ENCODE data around the gene FGL2. TPM values are rescaled to one million over a fixed set of nuclear protein-coding genes. Genes with fewer than 3 reads are reported as not detected.

Gene FGL2
- total RNA-seq, 2 experiments from 2014 or later = 0.06 to 0.72 TPM

DNA sequence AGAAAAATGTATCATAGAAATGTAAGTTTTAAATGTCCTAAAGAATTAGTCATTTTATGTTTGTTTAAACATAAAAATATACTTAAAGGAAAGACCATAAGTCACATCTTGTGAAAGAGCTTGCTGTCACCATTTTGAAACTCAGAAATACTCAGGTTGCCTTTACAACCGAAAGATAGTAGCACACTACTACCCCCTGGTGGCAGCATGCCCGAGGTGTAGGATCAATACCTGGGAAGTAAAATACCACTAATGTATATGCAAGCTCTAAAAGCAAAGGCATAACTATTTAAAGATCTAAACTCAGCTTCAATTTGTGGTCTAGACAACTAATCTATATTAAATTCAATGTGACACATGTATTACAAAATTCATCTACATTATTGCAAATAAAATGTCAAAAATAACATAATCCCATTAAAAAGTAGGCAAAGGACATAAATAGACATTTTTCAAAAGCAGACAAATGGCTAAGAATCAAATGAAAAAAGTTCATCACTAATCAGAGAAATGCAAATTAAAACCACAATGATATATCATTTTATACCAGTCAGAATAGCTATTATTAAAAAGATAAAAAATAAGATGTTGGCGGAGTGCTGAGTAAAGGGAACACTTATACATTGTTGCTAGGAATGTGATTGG is 47.7 kb upstream of the FGL2 start:
- ChIA-PET POLR2A (interaction anchor here (0.9 to 1.1 kb wide), 4 partner anchors 9 to 119 kb away, joined by 3 read pairs; no protein-coding TSS in a partner anchor), CTCF (ENCODE audit: unreplicated experiment) (interaction anchor here (0.6 to 1.4 kb wide), 3 partner anchors 11 to 121 kb away, joined by 3 to 5 read pairs (median 4); no protein-coding TSS in a partner anchor)
- peak; percentile 81 for DNase-seq (ENCODE audit: low spot score)
- Histone ChIP-seq H3K36me3 (ENCODE audit: insufficient read depth, low read length) (no peaks in the 10 kb centered on the region), H4K20me1 (ENCODE audit: insufficient read depth, low read length) (no peaks in the 10 kb centered on the region), H3K79me2 (ENCODE audit: insufficient read depth, low read depth, low read length) (no peaks in the 10 kb centered on the region), H3K9me3 (ENCODE audit: low read length) (no peaks in the 10 kb centered on the region), H3K4me2 (ENCODE audit: low read length) (no peak overlapping the region), H3K4me3 (ENCODE audit: low read depth, low read length, poor library complexity, severe bottlenecking) (no peak overlapping the region), H3K4me1 (ENCODE audit: insufficient read depth, low read length, poor library complexity, severe bottlenecking) (no peaks in the 10 kb centered on the region), H3K27ac (ENCODE audit: low read depth, low read length, poor library complexity, severe bottlenecking) (no peak overlapping the region), H2AFZ (ENCODE audit: low read length) (no peak overlapping the region), H3K9me2 (ENCODE audit: insufficient read depth, low read length) (no peaks in the 10 kb centered on the region)
- intact Hi-C loops (cut with micrococcal nuclease; ENCODE audit: unreplicated experiment) = loop anchor here (2.0 to 5.0 kb wide), 3 partner anchors 50 to 123 kb away; partner anchors contain the start of gene FGL2
- BruUV-seq (replicated peaks) = no TSS peak
- TF ChIP-seq, protein P1, sequence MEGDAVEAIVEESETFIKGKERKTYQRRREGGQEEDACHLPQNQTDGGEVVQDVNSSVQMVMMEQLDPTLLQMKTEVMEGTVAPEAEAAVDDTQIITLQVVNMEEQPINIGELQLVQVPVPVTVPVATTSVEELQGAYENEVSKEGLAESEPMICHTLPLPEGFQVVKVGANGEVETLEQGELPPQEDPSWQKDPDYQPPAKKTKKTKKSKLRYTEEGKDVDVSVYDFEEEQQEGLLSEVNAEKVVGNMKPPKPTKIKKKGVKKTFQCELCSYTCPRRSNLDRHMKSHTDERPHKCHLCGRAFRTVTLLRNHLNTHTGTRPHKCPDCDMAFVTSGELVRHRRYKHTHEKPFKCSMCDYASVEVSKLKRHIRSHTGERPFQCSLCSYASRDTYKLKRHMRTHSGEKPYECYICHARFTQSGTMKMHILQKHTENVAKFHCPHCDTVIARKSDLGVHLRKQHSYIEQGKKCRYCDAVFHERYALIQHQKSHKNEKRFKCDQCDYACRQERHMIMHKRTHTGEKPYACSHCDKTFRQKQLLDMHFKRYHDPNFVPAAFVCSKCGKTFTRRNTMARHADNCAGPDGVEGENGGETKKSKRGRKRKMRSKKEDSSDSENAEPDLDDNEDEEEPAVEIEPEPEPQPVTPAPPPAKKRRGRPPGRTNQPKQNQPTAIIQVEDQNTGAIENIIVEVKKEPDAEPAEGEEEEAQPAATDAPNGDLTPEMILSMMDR (conservative IDR thresholded peaks at IDR 0.05; ENCODE audit: low read length) = peak; percentile 94
- no peak for TF ChIP-seq EZH2phosphoT487 (IDR thresholded peaks at IDR 0.05; ENCODE audit: borderline replicate concordance, low read depth, low read length)

DNA sequence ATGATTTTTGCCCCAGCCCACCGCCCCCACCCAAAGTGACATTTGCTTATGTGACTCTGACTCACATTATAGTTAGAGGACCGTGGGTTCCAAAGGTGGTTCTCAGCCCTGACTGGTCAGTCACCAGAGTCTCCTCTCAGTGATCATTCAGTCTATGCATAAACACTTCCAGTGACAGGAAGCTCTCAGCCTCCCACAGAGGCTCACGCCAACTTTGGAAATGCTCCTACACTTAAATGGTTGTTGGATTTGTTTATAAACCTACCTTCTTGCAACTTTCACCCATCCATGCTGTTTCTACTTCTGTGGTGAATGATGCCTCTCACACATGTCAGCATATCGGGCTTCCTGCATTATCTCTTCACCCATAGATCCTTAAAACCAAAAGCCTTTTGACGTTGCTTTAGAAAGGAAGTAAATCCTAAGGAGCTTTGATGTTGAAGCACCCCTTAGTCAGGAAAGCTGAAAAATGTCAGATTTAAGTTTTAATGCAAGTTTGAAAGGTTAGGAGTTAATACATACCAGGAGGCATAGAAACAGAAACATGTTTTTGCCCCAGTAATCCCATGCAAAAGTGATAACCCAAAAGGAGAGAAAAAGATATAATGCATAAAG is 46.5 kb upstream of the FGL2 start:
- no peaks in the 10 kb centered on the region for H3K79me2 ChIP-seq (ENCODE audit: insufficient read depth, low read depth, low read length)
- no peak overlapping the region for H3K4me3 ChIP-seq (ENCODE audit: low read depth, low read length, poor library complexity, severe bottlenecking)
- no peak overlapping the region for H3K4me2 ChIP-seq (ENCODE audit: low read length)
- no peaks in the 10 kb centered on the region for H3K4me1 ChIP-seq (ENCODE audit: insufficient read depth, low read length, poor library complexity, severe bottlenecking)
- no TSS peak for BruUV-seq (replicated peaks)
- H3K9me2 ChIP-seq (ENCODE audit: insufficient read depth, low read length) = no peaks in the 10 kb centered on the region
- DNase-seq (ENCODE audit: low spot score) = no peak
- TF ChIP-seq, protein P1 (conservative IDR thresholded peaks at IDR 0.05; ENCODE audit: low read length) = no peak
- no peak for TF ChIP-seq EZH2phosphoT487 (IDR thresholded peaks at IDR 0.05; ENCODE audit: borderline replicate concordance, low read depth, low read length)
- H3K27ac ChIP-seq (ENCODE audit: low read depth, low read length, poor library complexity, severe bottlenecking) = no peak overlapping the region
- H3K9me3 ChIP-seq (ENCODE audit: low read length) = no peaks in the 10 kb centered on the region
- no peak overlapping the region for H2AFZ ChIP-seq (ENCODE audit: low read length)
- no peaks in the 10 kb centered on the region for H3K36me3 ChIP-seq (ENCODE audit: insufficient read depth, low read length)
- ChIA-PET CTCF (ENCODE audit: unreplicated experiment) (interaction anchor here (1.4 kb wide), 1 partner anchor 86 kb away, joined by 5 read pairs; no protein-coding TSS in a partner anchor), POLR2A (interaction anchor here (1.1 kb wide), 1 partner anchor 10 kb away, joined by 3 read pairs; no protein-coding TSS in a partner anchor)
- no peaks in the 10 kb centered on the region for H4K20me1 ChIP-seq (ENCODE audit: insufficient read depth, low read length)
- intact Hi-C loops (cut with micrococcal nuclease; ENCODE audit: unreplicated experiment) = loop anchor here (2.0 to 5.0 kb wide), 3 partner anchors 49 to 121 kb away; partner anchors contain the start of gene FGL2
